ENCODE data around the gene KCNH1. TPM values are rescaled to one million over a fixed set of nuclear protein-coding genes. Genes with fewer than 3 reads are reported as not detected.

KCNH1 gene
- total and polyA plus RNA-seq, 9 donors: 0.11 to 0.46 TPM; not detected in 7

- no peaks in the 10 kb centered on the region for H3K27me3 ChIP-seq
- H3K4me3 ChIP-seq: no peak overlapping the region
- intact Hi-C loops (cut with DNase I): no loop called here
- H3K4me1 ChIP-seq (ENCODE audit: insufficient read depth): no peaks in the 10 kb centered on the region
- TF ChIP-seq CTCF (IDR thresholded peaks at IDR 0.05) (no peak), POLR2A (IDR thresholded peaks at IDR 0.05) (no peak)
- H3K9me3 ChIP-seq: no peaks in the 10 kb centered on the region
- DNase-seq: no peak
- no peaks in the 10 kb centered on the region for H3K36me3 ChIP-seq
- WGBS, 3 donors: 37 to 54% (median 53%) methylated on average over 3 of the region's 3 CpGs
- no peak overlapping the region for H3K27ac ChIP-seq
Observed at GRCh38 chr1:210736713-210737112, 397.2 kb downstream of the KCNH1 start.

- DNase-seq: no peak
- no peaks in the 10 kb centered on the region for H3K4me1 ChIP-seq (ENCODE audit: insufficient read depth)
- WGBS, 3 donors: 89 to 97% (median 92%) methylated on average over 2 of the region's 2 CpGs
- no peak overlapping the region for H3K27ac ChIP-seq
- H3K9me3 ChIP-seq: no peaks in the 10 kb centered on the region
- no peaks in the 10 kb centered on the region for H3K27me3 ChIP-seq
- no peak overlapping the region for H3K4me3 ChIP-seq
- no peak for TF ChIP-seq EP300 (IDR thresholded peaks at IDR 0.05)
- TF ChIP-seq POLR2A (IDR thresholded peaks at IDR 0.05): no peak
- TF ChIP-seq CTCF (IDR thresholded peaks at IDR 0.05): no peak
- no peaks in the 10 kb centered on the region for H3K36me3 ChIP-seq
- intact Hi-C loops (cut with DNase I): no loop called here
Observed at GRCh38 chr1:210731597-210731996, 402.4 kb downstream of the KCNH1 start.

- 87 to 95% (median 90%) methylated on average over 2 of the region's 2 CpGs for WGBS, 3 donors
- TF ChIP-seq EP300 (IDR thresholded peaks at IDR 0.05) (no peak), POLR2A (IDR thresholded peaks at IDR 0.05) (no peak), CTCF (IDR thresholded peaks at IDR 0.05) (no peak)
- intact Hi-C loops (cut with DNase I): no loop called here
- H3K27me3 ChIP-seq: no peaks in the 10 kb centered on the region
- H3K27ac ChIP-seq: no peak overlapping the region
- no peak overlapping the region for H3K4me3 ChIP-seq
- no peaks in the 10 kb centered on the region for H3K4me1 ChIP-seq (ENCODE audit: insufficient read depth)
- no peaks in the 10 kb centered on the region for H3K36me3 ChIP-seq
- DNase-seq: no peak
- H3K9me3 ChIP-seq: no peaks in the 10 kb centered on the region
Observed at GRCh38 chr1:210731193-210731592, 402.8 kb downstream of the KCNH1 start.

GRCh38 chr1:210730023-210730422, 403.9 kb downstream of the KCNH1 start:
- TF ChIP-seq CTCF (IDR thresholded peaks at IDR 0.05): no peak
- no peak for TF ChIP-seq EP300 (IDR thresholded peaks at IDR 0.05)
- no peak for TF ChIP-seq POLR2A (IDR thresholded peaks at IDR 0.05)

More at GRCh38 chr1:210730023-210730422, 403.9 kb downstream of the KCNH1 start:
- Histone ChIP-seq H3K36me3 (no peaks in the 10 kb centered on the region), H3K4me1 (ENCODE audit: insufficient read depth) (no peaks in the 10 kb centered on the region), H3K27ac (no peak overlapping the region), H3K4me3 (no peak overlapping the region), H3K9me3 (no peaks in the 10 kb centered on the region), H3K27me3 (no peaks in the 10 kb centered on the region)
- 55 to 67% (median 63%) methylated on average over 1 of the region's 1 CpG for WGBS, 3 donors
- intact Hi-C loops (cut with DNase I): no loop called here
- no peak for DNase-seq
